GM04504 (cell line): ENCODE measurements around the gene MORF4L1.
"Not testable (repeated sequence)": the region's sequence is repeated elsewhere in the genome, so short reads cannot be mapped to it uniquely, and the experiment has no call there.

Experiments
- DNase-seq: peaks from one replicate; pipeline ENCODE4 v3.0.0-alpha.2; 2012; ENCODE audit warnings: low read depth

MORF4L1 gene

GRCh38 chr15:78859971-78860719 is 12.5 kb upstream of the MORF4L1 start:
- peak; percentile 58 for DNase-seq

GRCh38 chr15:78865585-78865984 is 7.1 kb upstream of the MORF4L1 start:
- not testable (repeated sequence) for DNase-seq

- not testable (repeated sequence) for DNase-seq
Measured at GRCh38 chr15:78866031-78866430, 6.7 kb upstream of the MORF4L1 start.

- DNase-seq, result no peak
Measured at GRCh38 chr15:78866803-78867202, 5.9 kb upstream of the MORF4L1 start.

- no peak for DNase-seq
Measured at GRCh38 chr15:78868366-78868765, 4.3 kb upstream of the MORF4L1 start.

- not testable (repeated sequence) for DNase-seq
Measured at GRCh38 chr15:78871483-78872127, 1.1 kb upstream of the MORF4L1 start.

- peak; percentile 79 for DNase-seq
Measured at GRCh38 chr15:78872972-78873792, 492 bp downstream of the MORF4L1 start.

GRCh38 chr15:78873793-78874765 is 1.4 kb downstream of the MORF4L1 start:
- DNase-seq, result no peak

GRCh38 chr15:78875107-78875914 is 2.6 kb downstream of the MORF4L1 start:
- DNase-seq, result no peak

GRCh38 chr15:78876954-78877353 is 4.3 kb downstream of the MORF4L1 start:
- not testable (repeated sequence) for DNase-seq

GRCh38 chr15:78878356-78878755 is 5.7 kb downstream of the MORF4L1 start:
- DNase-seq, result no peak

- DNase-seq, result no peak
Measured at GRCh38 chr15:78879517-78880241, 7.0 kb downstream of the MORF4L1 start.

GRCh38 chr15:78880242-78880533 is 7.5 kb downstream of the MORF4L1 start:
- DNase-seq, result no peak

GRCh38 chr15:78880813-78881212 is 8.1 kb downstream of the MORF4L1 start:
- DNase-seq, result no peak

- no peak for DNase-seq
Measured at GRCh38 chr15:78881681-78882080, 9.0 kb downstream of the MORF4L1 start.

GRCh38 chr15:78889000-78889399 is 16.3 kb downstream of the MORF4L1 start:
- no peak for DNase-seq

GRCh38 chr15:78893538-78893937 is 20.8 kb downstream of the MORF4L1 start:
- no peak for DNase-seq

GRCh38 chr15:78895471-78895870 is 22.8 kb downstream of the MORF4L1 start:
- DNase-seq, result no peak

- DNase-seq, result no peak
Measured at GRCh38 chr15:78898540-78898939, 25.9 kb downstream of the MORF4L1 start.
